OCI-LY1 (cell line): ENCODE data around the gene VTA1.

Experiments
- H2AFZ ChIP-seq: fragments of 200-600 bp; sonication (generic), shearing (Covaris generic); 2 replicates; pipeline ENCODE4 v1.6.0; 2014; ENCODE audit warnings: antibody characterized with exemption, mild to moderate bottlenecking, low read length
- H3F3A ChIP-seq: fragments of 200-600 bp; sonication (generic), shearing (Covaris generic); 2 replicates; pipeline ENCODE4 v1.6.0; 2014; ENCODE audit warnings: mild to moderate bottlenecking, antibody characterized with exemption, low read length, moderate library complexity; ENCODE audit not compliant: insufficient read depth
- H3K27ac ChIP-seq: fragments of 200-600 bp; sonication (generic); 2 replicates; pipeline ENCODE4 v1.5.1; 2014; ENCODE audit warnings: low read length, mixed run types, mild to moderate bottlenecking, low read depth; ENCODE audit not compliant: poor library complexity, severe bottlenecking
- H3K27me3 ChIP-seq: fragments of 200-600 bp; sonication (generic); 2 replicates; pipeline ENCODE4 v1.6.0; 2014; ENCODE audit warnings: antibody characterized with exemption, mild to moderate bottlenecking, low read length, moderate library complexity; ENCODE audit not compliant: insufficient read depth
- H3K36me3 ChIP-seq: fragments of 200-600 bp; sonication (generic); 2 replicates; pipeline ENCODE4 v1.6.1; 2014; ENCODE audit warnings: mild to moderate bottlenecking, antibody characterized with exemption, low read length, moderate library complexity, mixed read lengths; ENCODE audit not compliant: insufficient read depth
- H3K4me1 ChIP-seq: fragments of 200-600 bp; sonication (generic); 2 replicates; pipeline ENCODE4 v1.5.1; 2014; ENCODE audit warnings: mild to moderate bottlenecking, low read length, moderate library complexity; ENCODE audit not compliant: insufficient read depth, severe bottlenecking
- H3K4me2 ChIP-seq: fragments of 200-600 bp; sonication (generic), shearing (Covaris generic); 2 replicates; pipeline ENCODE4 v1.6.1; 2014; ENCODE audit warnings: low read length
- H3K4me3 ChIP-seq: fragments of 200-600 bp; sonication (generic); 2 replicates; pipeline ENCODE4 v1.5.1; 2014; ENCODE audit warnings: low read length, low read depth, mild to moderate bottlenecking, mixed read lengths; ENCODE audit not compliant: poor library complexity, severe bottlenecking
- H3K79me2 ChIP-seq: fragments of 200-600 bp; shearing (Covaris generic); 2 replicates; pipeline ENCODE4 v1.6.1; 2016; ENCODE audit warnings: mixed run types, low read length, mixed read lengths; ENCODE audit not compliant: insufficient read depth
- H3K9ac ChIP-seq: fragments of 200-600 bp; sonication (generic), shearing (Covaris generic); 2 replicates; pipeline ENCODE4 v1.6.1; 2014; ENCODE audit warnings: mild to moderate bottlenecking, low read length, mixed read lengths
- H3K9me2 ChIP-seq: fragments of 200-600 bp; sonication (generic), shearing (Covaris generic); 2 replicates; pipeline ENCODE4 v1.6.1; 2014; ENCODE audit warnings: low read depth, mild to moderate bottlenecking, low read length, mixed read lengths
- H3K9me3 ChIP-seq: fragments of 200-600 bp; shearing (Covaris generic); 2 replicates; pipeline ENCODE4 v1.6.1; 2014; ENCODE audit warnings: low read length, mixed read lengths
- H4K20me1 ChIP-seq: fragments of 200-600 bp; sonication (generic), shearing (Covaris generic); 2 replicates; pipeline ENCODE4 v1.6.0; 2016; ENCODE audit warnings: mild to moderate bottlenecking, low read length; ENCODE audit not compliant: insufficient read depth
- EZH2 ChIP-seq: fragments of 200-600 bp; sonication (generic), shearing (Covaris generic); IDR thresholded peaks from 2 replicates; pipeline ENCODE4 v1.8.0; 2017; ENCODE audit warnings: borderline replicate concordance, mixed run types, mild to moderate bottlenecking, antibody characterized with exemption, low read length, moderate library complexity, mixed read lengths
- TF ChIP-seq, protein P1 (sequence below): fragments of 200-600 bp; sonication (generic), shearing (Covaris generic); IDR thresholded peaks from 2 replicates; pipeline ENCODE4 v1.5.1; 2017; ENCODE audit warnings: mild to moderate bottlenecking, antibody characterized with exemption, low read length, moderate library complexity, mixed read lengths

The VTA1 gene

DNA sequence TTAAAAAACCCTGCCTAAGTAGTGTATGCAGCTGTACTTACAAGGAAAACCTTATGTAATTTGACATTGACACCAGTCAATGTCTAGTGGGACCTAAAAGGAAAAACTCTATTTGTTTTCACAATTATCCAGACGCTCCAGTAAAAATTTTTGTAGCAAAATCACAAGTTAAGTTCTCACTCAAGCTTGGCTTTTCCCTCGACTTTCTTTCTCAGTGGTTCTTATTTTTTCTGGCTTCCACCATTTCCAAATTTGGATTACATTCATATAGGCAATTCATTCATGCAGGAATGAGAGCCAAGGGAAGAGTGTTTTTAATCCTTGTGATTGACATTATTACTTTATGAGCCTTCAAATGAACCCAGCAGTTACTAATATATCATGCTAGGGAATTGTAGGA, 88.7 kb downstream of the VTA1 start:
- H3K27ac ChIP-seq = no peak overlapping the region
- TF ChIP-seq, protein P1, sequence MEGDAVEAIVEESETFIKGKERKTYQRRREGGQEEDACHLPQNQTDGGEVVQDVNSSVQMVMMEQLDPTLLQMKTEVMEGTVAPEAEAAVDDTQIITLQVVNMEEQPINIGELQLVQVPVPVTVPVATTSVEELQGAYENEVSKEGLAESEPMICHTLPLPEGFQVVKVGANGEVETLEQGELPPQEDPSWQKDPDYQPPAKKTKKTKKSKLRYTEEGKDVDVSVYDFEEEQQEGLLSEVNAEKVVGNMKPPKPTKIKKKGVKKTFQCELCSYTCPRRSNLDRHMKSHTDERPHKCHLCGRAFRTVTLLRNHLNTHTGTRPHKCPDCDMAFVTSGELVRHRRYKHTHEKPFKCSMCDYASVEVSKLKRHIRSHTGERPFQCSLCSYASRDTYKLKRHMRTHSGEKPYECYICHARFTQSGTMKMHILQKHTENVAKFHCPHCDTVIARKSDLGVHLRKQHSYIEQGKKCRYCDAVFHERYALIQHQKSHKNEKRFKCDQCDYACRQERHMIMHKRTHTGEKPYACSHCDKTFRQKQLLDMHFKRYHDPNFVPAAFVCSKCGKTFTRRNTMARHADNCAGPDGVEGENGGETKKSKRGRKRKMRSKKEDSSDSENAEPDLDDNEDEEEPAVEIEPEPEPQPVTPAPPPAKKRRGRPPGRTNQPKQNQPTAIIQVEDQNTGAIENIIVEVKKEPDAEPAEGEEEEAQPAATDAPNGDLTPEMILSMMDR = no peak
- no peak for TF ChIP-seq EZH2

DNA sequence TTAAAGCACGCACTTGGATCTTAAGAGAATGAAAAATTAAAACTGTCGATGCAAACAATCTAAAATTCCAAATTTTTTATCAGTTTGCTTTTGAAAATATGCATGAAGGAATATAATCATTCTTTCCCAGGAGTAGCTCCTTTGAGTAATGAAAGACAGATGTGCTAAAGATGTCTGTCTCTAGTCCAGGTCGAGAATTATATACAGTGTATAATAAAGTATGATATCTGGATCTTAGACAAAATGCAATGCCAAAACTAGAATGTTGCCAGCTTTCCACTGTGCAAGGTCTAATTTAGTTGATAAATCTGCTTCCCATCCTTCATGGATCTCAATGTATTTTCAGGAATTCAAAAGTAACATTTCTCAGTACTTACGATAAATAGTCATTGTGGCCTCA, 89.6 kb downstream of the VTA1 start:
- Histone ChIP-seq H3K9ac (no peak overlapping the region), H3K36me3 (no peaks in the 10 kb centered on the region), H3K79me2 (no peaks in the 10 kb centered on the region), H4K20me1 (no peaks in the 10 kb centered on the region), H3F3A (no peaks in the 10 kb centered on the region), H3K4me2 (no peak overlapping the region), H3K27me3 (no peaks in the 10 kb centered on the region), H2AFZ (no peak overlapping the region), H3K4me1 (peaks cover 8% of the 10 kb centered on the region), H3K9me3 (no peaks in the 10 kb centered on the region), H3K27ac (no peak overlapping the region), H3K9me2 (no peaks in the 10 kb centered on the region), H3K4me3 (no peak overlapping the region)
- TF ChIP-seq EZH2 = no peak
- TF ChIP-seq, protein P1 = no peak

More for the DNA sequence above, 88.7 kb downstream of the VTA1 start:
- Histone ChIP-seq H3K4me2 (no peak overlapping the region), H3K9me3 (no peaks in the 10 kb centered on the region), H2AFZ (no peak overlapping the region), H3F3A (no peaks in the 10 kb centered on the region), H3K4me1 (peaks cover 8% of the 10 kb centered on the region), H3K27me3 (no peaks in the 10 kb centered on the region), H4K20me1 (no peaks in the 10 kb centered on the region), H3K9me2 (no peaks in the 10 kb centered on the region), H3K9ac (no peak overlapping the region), H3K4me3 (no peak overlapping the region), H3K36me3 (no peaks in the 10 kb centered on the region), H3K79me2 (no peaks in the 10 kb centered on the region)

DNA sequence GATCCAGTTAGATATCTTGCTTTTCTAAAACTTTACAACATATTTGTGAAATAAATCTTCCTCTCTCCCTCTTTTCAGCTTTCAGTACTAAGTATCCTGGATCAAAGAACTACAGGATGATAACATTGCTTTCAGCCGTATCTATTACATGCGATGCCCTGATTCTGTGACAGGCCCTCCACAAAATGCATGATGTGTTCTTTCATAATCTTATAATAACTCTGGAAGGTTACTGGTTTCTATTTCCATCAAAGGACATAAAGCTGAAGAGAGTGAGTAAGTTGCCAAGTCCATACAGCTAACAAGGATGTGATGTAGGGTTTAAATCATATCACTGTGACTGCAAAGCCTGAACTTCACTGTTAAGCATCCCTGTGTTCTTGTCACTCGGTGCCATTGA, 91.8 kb downstream of the VTA1 start:
- Histone ChIP-seq H2AFZ (no peak overlapping the region), H3K4me2 (no peak overlapping the region), H3K4me1 (no peaks in the 10 kb centered on the region), H4K20me1 (no peaks in the 10 kb centered on the region), H3K27me3 (no peaks in the 10 kb centered on the region), H3K36me3 (no peaks in the 10 kb centered on the region), H3K9me2 (no peaks in the 10 kb centered on the region), H3K9ac (no peak overlapping the region), H3K79me2 (no peaks in the 10 kb centered on the region), H3K9me3 (no peaks in the 10 kb centered on the region), H3K4me3 (no peak overlapping the region), H3F3A (no peaks in the 10 kb centered on the region), H3K27ac (no peak overlapping the region)
- TF ChIP-seq, protein P1 = no peak
- no peak for TF ChIP-seq EZH2
